ENCODE results near the gene ERICH6. TPM values are rescaled to one million over a fixed set of nuclear protein-coding genes. Genes with fewer than 3 reads are reported as not detected.

ERICH6 gene
- total and polyA plus RNA-seq, 2 donors = 0.21 TPM; not detected in 1

GRCh38 chr3:150682279-150682678, 21.4 kb downstream of the ERICH6 start:
- Histone ChIP-seq H3K4me1 (ENCODE audit: insufficient read depth) (no peaks in the 10 kb centered on the region), H3K4me3 (ENCODE audit: low read depth, low read length) (no peak overlapping the region), H3K27ac (ENCODE audit: low read depth) (no peak overlapping the region), H3K36me3 (ENCODE audit: insufficient read depth) (no peaks in the 10 kb centered on the region)
- 74% methylated on average over 1 of the region's 1 CpG for WGBS
- no peak for DNase-seq (ENCODE audit: extremely low spot score)

GRCh38 chr3:150681057-150681456, 22.7 kb downstream of the ERICH6 start:
- no peak for DNase-seq (ENCODE audit: extremely low spot score)
- WGBS = 62% methylated on average over 2 of the region's 2 CpGs
- H3K4me3 ChIP-seq (ENCODE audit: low read depth, low read length) = no peak overlapping the region

GRCh38 chr3:150680562-150680961, 23.2 kb downstream of the ERICH6 start:
- H3K36me3 ChIP-seq (ENCODE audit: insufficient read depth) = no peaks in the 10 kb centered on the region
- WGBS = 89% methylated on average over 5 of the region's 5 CpGs
- H3K27ac ChIP-seq (ENCODE audit: low read depth) = no peak overlapping the region
- no peak for DNase-seq (ENCODE audit: extremely low spot score)
- H3K4me3 ChIP-seq (ENCODE audit: low read depth, low read length) = no peak overlapping the region
- no peaks in the 10 kb centered on the region for H3K4me1 ChIP-seq (ENCODE audit: insufficient read depth)

More at GRCh38 chr3:150681057-150681456, 22.7 kb downstream of the ERICH6 start:
- no peaks in the 10 kb centered on the region for H3K36me3 ChIP-seq (ENCODE audit: insufficient read depth)
- H3K4me1 ChIP-seq (ENCODE audit: insufficient read depth) = no peaks in the 10 kb centered on the region
- H3K27ac ChIP-seq (ENCODE audit: low read depth) = no peak overlapping the region

- Histone ChIP-seq H3K36me3 (ENCODE audit: insufficient read depth) (no peaks in the 10 kb centered on the region), H3K4me1 (ENCODE audit: insufficient read depth) (no peaks in the 10 kb centered on the region), H3K27ac (ENCODE audit: low read depth) (no peak overlapping the region), H3K4me3 (ENCODE audit: low read depth, low read length) (no peak overlapping the region)
- no peak for DNase-seq (ENCODE audit: extremely low spot score)
These were observed 28.1 kb downstream of the ERICH6 start for GRCh38 chr3:150675587-150675986.

- H3K4me1 ChIP-seq (ENCODE audit: insufficient read depth) = no peaks in the 10 kb centered on the region
- H3K27ac ChIP-seq (ENCODE audit: low read depth) = no peak overlapping the region
- WGBS = 80% methylated on average over 3 of the region's 3 CpGs
- no peak overlapping the region for H3K4me3 ChIP-seq (ENCODE audit: low read depth, low read length)
- no peaks in the 10 kb centered on the region for H3K36me3 ChIP-seq (ENCODE audit: insufficient read depth)
- no peak for DNase-seq (ENCODE audit: extremely low spot score)
These were observed 29.8 kb downstream of the ERICH6 start for GRCh38 chr3:150673966-150674365.

- H3K4me1 ChIP-seq (ENCODE audit: insufficient read depth) = no peaks in the 10 kb centered on the region
- H3K27ac ChIP-seq (ENCODE audit: low read depth) = no peak overlapping the region
- H3K36me3 ChIP-seq (ENCODE audit: insufficient read depth) = no peaks in the 10 kb centered on the region
- H3K4me3 ChIP-seq (ENCODE audit: low read depth, low read length) = no peak overlapping the region
- no peak for DNase-seq (ENCODE audit: extremely low spot score)
- 86% methylated on average over 5 of the region's 5 CpGs for WGBS
These were observed 37.6 kb downstream of the ERICH6 start for GRCh38 chr3:150666167-150666566.

- Histone ChIP-seq H3K27ac (ENCODE audit: low read depth) (no peak overlapping the region), H3K36me3 (ENCODE audit: insufficient read depth) (no peaks in the 10 kb centered on the region), H3K4me3 (ENCODE audit: low read depth, low read length) (no peak overlapping the region), H3K4me1 (ENCODE audit: insufficient read depth) (no peaks in the 10 kb centered on the region)
- 88% methylated on average over 8 of the region's 8 CpGs for WGBS
- no peak for DNase-seq (ENCODE audit: extremely low spot score)
These were observed 40.3 kb downstream of the ERICH6 start for GRCh38 chr3:150663461-150663860.

GRCh38 chr3:150662410-150663200, 41.1 kb downstream of the ERICH6 start:
- H3K27ac ChIP-seq (ENCODE audit: low read depth) = no peak overlapping the region
- H3K4me3 ChIP-seq (ENCODE audit: low read depth, low read length) = no peak overlapping the region
- H3K36me3 ChIP-seq (ENCODE audit: insufficient read depth) = no peaks in the 10 kb centered on the region
- 55% methylated on average over 7 of the region's 7 CpGs for WGBS
- H3K4me1 ChIP-seq (ENCODE audit: insufficient read depth) = no peaks in the 10 kb centered on the region
- no peak for DNase-seq (ENCODE audit: extremely low spot score)

- no peaks in the 10 kb centered on the region for H3K4me1 ChIP-seq (ENCODE audit: insufficient read depth)
- no peak for DNase-seq (ENCODE audit: extremely low spot score)
- no peak overlapping the region for H3K4me3 ChIP-seq (ENCODE audit: low read depth, low read length)
- no peaks in the 10 kb centered on the region for H3K36me3 ChIP-seq (ENCODE audit: insufficient read depth)
- 71% methylated on average over 4 of the region's 4 CpGs for WGBS
- H3K27ac ChIP-seq (ENCODE audit: low read depth) = no peak overlapping the region
These were observed 47.4 kb downstream of the ERICH6 start for GRCh38 chr3:150656316-150656715.

- Histone ChIP-seq H3K4me3 (ENCODE audit: low read depth, low read length) (no peak overlapping the region), H3K27ac (ENCODE audit: low read depth) (no peak overlapping the region), H3K36me3 (ENCODE audit: insufficient read depth) (no peaks in the 10 kb centered on the region), H3K4me1 (ENCODE audit: insufficient read depth) (no peaks in the 10 kb centered on the region)
- WGBS = 86% methylated on average over 4 of the region's 4 CpGs
- DNase-seq (ENCODE audit: extremely low spot score) = no peak
These were observed 50.6 kb downstream of the ERICH6 start for GRCh38 chr3:150653110-150653561.

- 96% methylated on average over 12 of the region's 12 CpGs for WGBS
- no peak overlapping the region for H3K27ac ChIP-seq (ENCODE audit: low read depth)
- H3K36me3 ChIP-seq (ENCODE audit: insufficient read depth) = no peaks in the 10 kb centered on the region
- no peak for DNase-seq (ENCODE audit: extremely low spot score)
- no peaks in the 10 kb centered on the region for H3K4me1 ChIP-seq (ENCODE audit: insufficient read depth)
- H3K4me3 ChIP-seq (ENCODE audit: low read depth, low read length) = no peak overlapping the region
These were observed 63.5 kb downstream of the ERICH6 start for GRCh38 chr3:150640256-150640655.

- 73% methylated on average over 5 of the region's 5 CpGs for WGBS
These were observed 64.5 kb downstream of the ERICH6 start for GRCh38 chr3:150639262-150639661.

GRCh38 chr3:150636258-150636657, 67.5 kb downstream of the ERICH6 start:
- no peaks in the 10 kb centered on the region for H3K36me3 ChIP-seq (ENCODE audit: insufficient read depth)
- WGBS = 94% methylated on average over 5 of the region's 5 CpGs
- H3K4me3 ChIP-seq (ENCODE audit: low read depth, low read length) = no peak overlapping the region
- H3K27ac ChIP-seq (ENCODE audit: low read depth) = no peak overlapping the region
- no peak for DNase-seq (ENCODE audit: extremely low spot score)
- no peaks in the 10 kb centered on the region for H3K4me1 ChIP-seq (ENCODE audit: insufficient read depth)

More at GRCh38 chr3:150639262-150639661, 64.5 kb downstream of the ERICH6 start:
- H3K4me3 ChIP-seq (ENCODE audit: low read depth, low read length) = no peak overlapping the region
- no peak overlapping the region for H3K27ac ChIP-seq (ENCODE audit: low read depth)
- no peaks in the 10 kb centered on the region for H3K4me1 ChIP-seq (ENCODE audit: insufficient read depth)
- DNase-seq (ENCODE audit: extremely low spot score) = no peak
- H3K36me3 ChIP-seq (ENCODE audit: insufficient read depth) = no peaks in the 10 kb centered on the region

- no peak for DNase-seq (ENCODE audit: extremely low spot score)
- Histone ChIP-seq H3K4me1 (ENCODE audit: insufficient read depth) (no peaks in the 10 kb centered on the region), H3K27ac (ENCODE audit: low read depth) (no peak overlapping the region), H3K36me3 (ENCODE audit: insufficient read depth) (no peaks in the 10 kb centered on the region), H3K4me3 (ENCODE audit: low read depth, low read length) (no peak overlapping the region)
- 81% methylated on average over 1 of the region's 1 CpG for WGBS
These were observed 68.2 kb downstream of the ERICH6 start for GRCh38 chr3:150635526-150635925.

Data from urinary bladder (tissue), 4 donors.